Measurements from ENCODE around the gene ASXL1.

GRCh38 chr20:32474009-32474716, 116.0 kb downstream of the ASXL1 start:
- TF ChIP-seq CTCF (IDR thresholded peaks at IDR 0.05) (no peak), POLR2AphosphoS5 (IDR thresholded peaks at IDR 0.05; ENCODE audit: insufficient read depth in 1 of 2, low read depth in 1 of 2) (no peak)
